SK-N-SH (cell line): Measurements from ENCODE around the gene CAMK2B. TPM values are rescaled to one million over a fixed set of nuclear protein-coding genes. Genes with fewer than 3 reads are reported as not detected.

Source experiments
- CTCF ChIA-PET: fragments of 300-600, 350-600 bp; formaldehyde crosslinking; extraction: SDS; loops from one replicate; lab custom pipeline; 2021; lab: Yijun Ruan, JAX
- POLR2A ChIA-PET: fragments of 350-600 bp; sonication (Branson Sonifier 250); formaldehyde crosslinking; extraction: SDS; loops from one replicate; lab custom pipeline; 2020; ENCODE audit warnings: antibody characterized with exemption, inconsistent platforms; lab: Yijun Ruan, JAX
- DNase-seq: peaks from one replicate; pipeline ENCODE4 v3.0.0; 2012
- H2AFZ ChIP-seq: fragments of 200-600 bp; sonication (generic); 2 replicates; pipeline ENCODE4 v1.8.1; 2016; ENCODE audit warnings: antibody characterized with exemption, mild to moderate bottlenecking, low read depth
- H3F3A ChIP-seq: fragments of 200-600 bp; sonication (generic); replicated peaks from 2 replicates; pipeline ENCODE3; 2016; ENCODE audit warnings: antibody characterized with exemption, mild to moderate bottlenecking; ENCODE audit not compliant: insufficient read depth
- H3K27ac ChIP-seq, 2 experiments: fragments of 200-500 bp in 1 of 2; fragments of 200-600 bp in 1 of 2; sonication (Bioruptor generic) in 1 of 2; sonication (generic), shearing (Covaris generic) in 1 of 2; 2 replicates each; pipeline versions ENCODE4 v1.5.1 to v1.6.1; 2014 to 2016; ENCODE audit warnings: low read depth in 2 of 2, inconsistent platforms in 1 of 2, low read length in 1 of 2, mild to moderate bottlenecking in 1 of 2, mixed read lengths in 1 of 2
- H3K27me3 ChIP-seq: fragments of 200-600 bp; sonication (generic), shearing (Covaris generic); 2 replicates; pipeline ENCODE4 v1.6.1; 2016; ENCODE audit warnings: mixed run types; ENCODE audit not compliant: insufficient read depth
- H3K36me3 ChIP-seq, 2 experiments: fragments of 200-500 bp in 1 of 2; fragments of 200-600 bp in 1 of 2; sonication (Bioruptor generic) in 1 of 2; sonication (generic) in 1 of 2; replicated peaks in 1 of 2; 2 replicates each; pipeline versions ENCODE3 to v1.5.1; 2014 to 2016; ENCODE audit warnings: low read length in 1 of 2, mild to moderate bottlenecking in 1 of 2; ENCODE audit not compliant: insufficient read depth in 2 of 2, control insufficient read depth in 1 of 2
- H3K4me1 ChIP-seq, 2 experiments: fragments of 200-500 bp in 1 of 2; fragments of 200-600 bp in 1 of 2; sonication (Bioruptor generic) in 1 of 2; sonication (generic), shearing (Covaris generic) in 1 of 2; 2 replicates each; pipeline versions ENCODE4 v1.5.1 to v1.6.1; 2014 to 2016; ENCODE audit warnings: low read depth in 1 of 2, low read length in 1 of 2, mixed run types in 1 of 2; ENCODE audit not compliant: insufficient read depth in 2 of 2, control insufficient read depth in 1 of 2
- H3K4me2 ChIP-seq: fragments of 200-600 bp; sonication (generic), shearing (Covaris generic); 2 replicates; pipeline ENCODE4 v1.6.1; 2017; ENCODE audit warnings: mixed run types
- H3K4me3 ChIP-seq, 2 experiments: fragments of 200-500 bp in 1 of 2; fragments of 200-600 bp in 1 of 2; sonication (Bioruptor generic) in 1 of 2; sonication (generic), shearing (Covaris generic) in 1 of 2; 2 replicates each; pipeline versions ENCODE4 v1.5.1 to v1.8.1; 2014 to 2016; ENCODE audit warnings: low read depth in 2 of 2, inconsistent platforms in 1 of 2, low read length in 1 of 2, mild to moderate bottlenecking in 1 of 2, mixed read lengths in 1 of 2, moderate library complexity in 1 of 2
- H3K79me2 ChIP-seq: fragments of 200-600 bp; sonication (generic); 2 replicates; pipeline ENCODE4 v1.8.1; 2017; ENCODE audit warnings: mild to moderate bottlenecking; ENCODE audit not compliant: insufficient read depth
- H3K9ac ChIP-seq: fragments of 200-600 bp; sonication (generic); 2 replicates; pipeline ENCODE4 v1.6.1; 2017; ENCODE audit warnings: mixed run types
- H3K9me2 ChIP-seq: fragments of 200-600 bp; sonication (generic); 2 replicates; pipeline ENCODE4 v1.6.1; 2017; ENCODE audit warnings: mixed run types
- H3K9me3 ChIP-seq: fragments of 200-600 bp; sonication (generic); 2 replicates; pipeline ENCODE4 v1.6.1; 2017; ENCODE audit warnings: mixed run types, mild to moderate bottlenecking, moderate library complexity
- H4K20me1 ChIP-seq: fragments of 200-600 bp; sonication (generic); 2 replicates; pipeline ENCODE4 v1.6.1; 2017; ENCODE audit warnings: mild to moderate bottlenecking, mixed run types; ENCODE audit not compliant: insufficient read depth
- CHD2 ChIP-seq: fragments of 150-350 bp; IDR thresholded peaks from 2 replicates; pipeline ENCODE4 v1.6.1; 2018; ENCODE audit warnings: low read length; ENCODE audit not compliant: partially characterized antibody
- ELF1 ChIP-seq: IDR thresholded peaks from 2 replicates; pipeline ENCODE4 v1.4.0; 2012
- EP300 ChIP-seq, 2 experiments: IDR thresholded peaks; 2 replicates each; pipeline versions ENCODE4 v1.4.0 to v1.6.1; 2012; ENCODE audit warnings: borderline replicate concordance in 1 of 2, low read depth in 1 of 2, low read length in 1 of 2
- FOSL2 ChIP-seq: IDR thresholded peaks from 2 replicates; pipeline ENCODE4 v1.4.0; 2012; ENCODE audit warnings: low read depth, mild to moderate bottlenecking, moderate library complexity, borderline replicate concordance
- GATA2 ChIP-seq: sonication (generic); formaldehyde crosslinking; IDR thresholded peaks from 2 replicates; pipeline ENCODE4 v1.5.0; 2020; ENCODE audit warnings: mild to moderate bottlenecking, missing genetic modification reagents
- JUND ChIP-seq: IDR thresholded peaks from 2 replicates; pipeline ENCODE4 v1.4.0; 2012
- NRF1 ChIP-seq: IDR thresholded peaks from 2 replicates; pipeline ENCODE4 v1.6.1; 2012; ENCODE audit warnings: low read depth, mild to moderate bottlenecking, low read length
- POLR2AphosphoS5 ChIP-seq: IDR thresholded peaks from 2 replicates; pipeline ENCODE4 v1.6.1; 2012; ENCODE audit warnings: low read depth, low read length
- RAD21 ChIP-seq: IDR thresholded peaks from 2 replicates; pipeline ENCODE4 v1.6.1; 2012; ENCODE audit warnings: mild to moderate bottlenecking, low read length
- RCOR1 ChIP-seq: fragments of 150-350 bp; IDR thresholded peaks from 2 replicates; pipeline ENCODE4 v1.6.1; 2017; ENCODE audit warnings: antibody characterized with exemption, low read length
- SIN3A ChIP-seq: IDR thresholded peaks from 2 replicates; pipeline ENCODE4 v1.6.1; 2012; ENCODE audit warnings: low read depth, mild to moderate bottlenecking, low read length, moderate library complexity, borderline replicate concordance
- SMC3 ChIP-seq: IDR thresholded peaks from 2 replicates; pipeline ENCODE4 v1.6.1; 2012; ENCODE audit warnings: low read depth, low read length, improper control_type of control experiment
- TAF1 ChIP-seq: IDR thresholded peaks from 2 replicates; pipeline ENCODE4 v1.6.1; 2012; ENCODE audit warnings: low read depth, mild to moderate bottlenecking, low read length, moderate library complexity, borderline replicate concordance
- TCF12 ChIP-seq: IDR thresholded peaks from 2 replicates; pipeline ENCODE4 v1.4.0; 2012
- TEAD4 ChIP-seq: IDR thresholded peaks from 2 replicates; pipeline ENCODE4 v1.4.0; 2012; ENCODE audit warnings: mild to moderate bottlenecking, borderline replicate concordance; ENCODE audit not compliant: insufficient read depth
- WGBS: methylation state at CpG from one replicate; pipeline ENCODE4 v1.1.6; 2017; ENCODE audit warnings: low lambda C conversion rate; 5-methylcytosine and 5-hydroxymethylcytosine counted together
- polyA plus RNA-seq, 3 experiments: library from polyadenylated mRNA; depleted of rRNA; stranded (reverse); fragments of >200 nt; gene quantifications; 2 replicates each; pipeline ENCODE4 v1.2.3, GENCODE V29; 2012
- TF ChIP-seq, protein P1 (sequence below): fragments of 200-600 bp; sonication (generic); IDR thresholded peaks from 2 replicates; pipeline ENCODE4 v1.6.1; 2017; ENCODE audit warnings: antibody characterized with exemption, mild to moderate bottlenecking, moderate library complexity
- TF ChIP-seq, protein P2 (sequence below): IDR thresholded peaks from 2 replicates; pipeline ENCODE4 v1.4.0; 2012; ENCODE audit warnings: low read depth, borderline replicate concordance
- TF ChIP-seq, protein P3 (sequence below): fragments of 150-350 bp; IDR thresholded peaks from 2 replicates; pipeline ENCODE4 v1.6.1; 2016; ENCODE audit warnings: mild to moderate bottlenecking, low read depth, low read length

Gene CAMK2B
- polyA plus RNA-seq, 1 of the 3 experiments (the other 2 are of a cell fraction) = 0.20 TPM

DNA sequence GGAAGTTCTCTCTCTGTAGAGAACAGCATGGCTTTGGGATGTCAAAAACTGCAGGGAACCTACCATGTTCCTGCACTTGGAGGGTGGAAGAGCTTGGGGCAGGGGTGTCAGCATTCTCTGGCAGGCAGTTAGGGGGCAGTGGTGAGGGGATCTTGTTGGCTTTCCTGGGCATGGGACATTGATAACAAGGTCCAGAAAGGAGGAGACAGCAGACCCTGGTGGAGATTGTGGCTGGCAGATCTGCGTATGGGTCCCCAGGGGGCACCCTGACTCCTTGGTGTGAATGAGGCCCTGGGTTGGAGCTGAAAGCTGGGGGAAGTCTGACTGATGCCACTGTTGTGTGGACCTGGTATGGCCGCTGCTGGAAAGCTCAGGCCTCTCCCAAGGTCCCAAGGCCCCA, 22.9 kb upstream of the CAMK2B start:
- no peaks in the 10 kb centered on the region for H4K20me1 ChIP-seq
- no peak for TF ChIP-seq NRF1
- no peak for TF ChIP-seq SIN3A
- TF ChIP-seq, protein P1, sequence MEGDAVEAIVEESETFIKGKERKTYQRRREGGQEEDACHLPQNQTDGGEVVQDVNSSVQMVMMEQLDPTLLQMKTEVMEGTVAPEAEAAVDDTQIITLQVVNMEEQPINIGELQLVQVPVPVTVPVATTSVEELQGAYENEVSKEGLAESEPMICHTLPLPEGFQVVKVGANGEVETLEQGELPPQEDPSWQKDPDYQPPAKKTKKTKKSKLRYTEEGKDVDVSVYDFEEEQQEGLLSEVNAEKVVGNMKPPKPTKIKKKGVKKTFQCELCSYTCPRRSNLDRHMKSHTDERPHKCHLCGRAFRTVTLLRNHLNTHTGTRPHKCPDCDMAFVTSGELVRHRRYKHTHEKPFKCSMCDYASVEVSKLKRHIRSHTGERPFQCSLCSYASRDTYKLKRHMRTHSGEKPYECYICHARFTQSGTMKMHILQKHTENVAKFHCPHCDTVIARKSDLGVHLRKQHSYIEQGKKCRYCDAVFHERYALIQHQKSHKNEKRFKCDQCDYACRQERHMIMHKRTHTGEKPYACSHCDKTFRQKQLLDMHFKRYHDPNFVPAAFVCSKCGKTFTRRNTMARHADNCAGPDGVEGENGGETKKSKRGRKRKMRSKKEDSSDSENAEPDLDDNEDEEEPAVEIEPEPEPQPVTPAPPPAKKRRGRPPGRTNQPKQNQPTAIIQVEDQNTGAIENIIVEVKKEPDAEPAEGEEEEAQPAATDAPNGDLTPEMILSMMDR = peak; percentile 61
- TF ChIP-seq, protein P2, sequence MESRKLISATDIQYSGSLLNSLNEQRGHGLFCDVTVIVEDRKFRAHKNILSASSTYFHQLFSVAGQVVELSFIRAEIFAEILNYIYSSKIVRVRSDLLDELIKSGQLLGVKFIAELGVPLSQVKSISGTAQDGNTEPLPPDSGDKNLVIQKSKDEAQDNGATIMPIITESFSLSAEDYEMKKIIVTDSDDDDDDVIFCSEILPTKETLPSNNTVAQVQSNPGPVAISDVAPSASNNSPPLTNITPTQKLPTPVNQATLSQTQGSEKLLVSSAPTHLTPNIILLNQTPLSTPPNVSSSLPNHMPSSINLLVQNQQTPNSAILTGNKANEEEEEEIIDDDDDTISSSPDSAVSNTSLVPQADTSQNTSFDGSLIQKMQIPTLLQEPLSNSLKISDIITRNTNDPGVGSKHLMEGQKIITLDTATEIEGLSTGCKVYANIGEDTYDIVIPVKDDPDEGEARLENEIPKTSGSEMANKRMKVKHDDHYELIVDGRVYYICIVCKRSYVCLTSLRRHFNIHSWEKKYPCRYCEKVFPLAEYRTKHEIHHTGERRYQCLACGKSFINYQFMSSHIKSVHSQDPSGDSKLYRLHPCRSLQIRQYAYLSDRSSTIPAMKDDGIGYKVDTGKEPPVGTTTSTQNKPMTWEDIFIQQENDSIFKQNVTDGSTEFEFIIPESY = no peak
- TF ChIP-seq, protein P3, sequence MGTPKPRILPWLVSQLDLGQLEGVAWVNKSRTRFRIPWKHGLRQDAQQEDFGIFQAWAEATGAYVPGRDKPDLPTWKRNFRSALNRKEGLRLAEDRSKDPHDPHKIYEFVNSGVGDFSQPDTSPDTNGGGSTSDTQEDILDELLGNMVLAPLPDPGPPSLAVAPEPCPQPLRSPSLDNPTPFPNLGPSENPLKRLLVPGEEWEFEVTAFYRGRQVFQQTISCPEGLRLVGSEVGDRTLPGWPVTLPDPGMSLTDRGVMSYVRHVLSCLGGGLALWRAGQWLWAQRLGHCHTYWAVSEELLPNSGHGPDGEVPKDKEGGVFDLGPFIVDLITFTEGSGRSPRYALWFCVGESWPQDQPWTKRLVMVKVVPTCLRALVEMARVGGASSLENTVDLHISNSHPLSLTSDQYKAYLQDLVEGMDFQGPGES = no peak
- TF ChIP-seq ELF1 = no peak
- no peak for TF ChIP-seq JUND
- peak; percentile 55 for TF ChIP-seq SMC3
- TF ChIP-seq RAD21 = peak; percentile 62
- TF ChIP-seq POLR2AphosphoS5 = no peak
- TF ChIP-seq GATA2 (CRISPR knock-in tag) = no peak
- no peaks in the 10 kb centered on the region for H3K79me2 ChIP-seq
- no peaks in the 10 kb centered on the region; a peak in 1 of 4 replicates for H3K4me1 ChIP-seq
- peaks cover 9% of the 10 kb centered on the region; the same call in 1 of the 2 replicates for H3K9me3 ChIP-seq
- no peak overlapping the region for H3K9ac ChIP-seq
- no peaks in the 10 kb centered on the region for H3K36me3 ChIP-seq
- no peak overlapping the region for H3K4me2 ChIP-seq
- peaks cover 10% of the 10 kb centered on the region; the same call in 1 of the 2 replicates for H3K27me3 ChIP-seq
- no peak overlapping the region for H2AFZ ChIP-seq
- DNase-seq = peak; percentile 44
- no peaks in the 10 kb centered on the region for H3F3A ChIP-seq
- 63% methylated on average over 2 of the region's 2 CpGs for WGBS
- H3K4me3 ChIP-seq = no peak overlapping the region
- CTCF ChIA-PET = interaction anchor here (0.7 to 4.3 kb wide), 14 partner anchors 9 to 515 kb away, joined by 3 to 18 read pairs (median 5); partner anchors contain the start of gene NUDCD3
- H3K9me2 ChIP-seq = no peaks in the 10 kb centered on the region
- POLR2A ChIA-PET = no interaction called here
- no peak overlapping the region for H3K27ac ChIP-seq

DNA sequence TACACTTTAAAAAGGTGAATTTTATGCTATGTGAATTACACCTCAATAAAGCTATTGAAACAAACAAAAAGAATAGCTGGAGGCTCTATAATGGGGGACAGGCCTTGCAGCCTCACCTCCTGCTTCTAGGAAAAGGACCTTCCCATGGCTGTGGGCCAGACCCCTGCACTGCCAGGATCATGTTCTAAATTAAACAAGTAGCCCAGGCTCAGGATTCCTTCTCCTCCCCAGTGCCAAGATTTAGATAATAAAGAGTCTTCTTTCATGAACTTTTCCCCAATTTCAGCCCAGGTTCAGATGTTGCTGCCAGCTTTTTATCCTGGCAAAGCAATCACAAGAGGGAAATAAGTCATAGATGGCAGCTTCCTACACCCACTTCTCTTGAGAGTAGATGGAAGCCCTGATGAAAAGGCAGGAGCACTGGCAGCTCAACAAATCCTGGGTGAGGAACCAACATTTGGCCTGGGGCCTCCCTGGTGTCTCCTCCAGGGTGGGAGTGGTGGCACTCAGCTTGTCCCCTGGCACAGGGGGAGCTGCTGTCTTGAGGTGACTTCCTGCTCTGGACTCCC, 22.2 kb upstream of the CAMK2B start:
- Histone ChIP-seq H3K4me3 (no peak overlapping the region), H3K36me3 (no peaks in the 10 kb centered on the region), H3K4me1 (no peaks in the 10 kb centered on the region; a peak in 1 of 4 replicates), H3K9ac (no peak overlapping the region), H3K27ac (no peak overlapping the region), H3K9me2 (no peaks in the 10 kb centered on the region), H3K27me3 (peaks cover 10% of the 10 kb centered on the region; the same call in 1 of the 2 replicates), H3K9me3 (peaks cover 9% of the 10 kb centered on the region; the same call in 1 of the 2 replicates), H2AFZ (no peak overlapping the region), H3K79me2 (no peaks in the 10 kb centered on the region), H3F3A (no peaks in the 10 kb centered on the region), H4K20me1 (no peaks in the 10 kb centered on the region), H3K4me2 (no peak overlapping the region)
- CTCF ChIA-PET = interaction anchor here (0.9 to 4.3 kb wide), 12 partner anchors 10 to 516 kb away, joined by 3 to 18 read pairs (median 4); no protein-coding TSS in a partner anchor
- no peak for DNase-seq
- POLR2A ChIA-PET = no interaction called here
- TF ChIP-seq, protein P2 = no peak
- TF ChIP-seq FOSL2 (no peak), TCF12 (no peak), SIN3A (no peak), TAF1 (no peak), RAD21 (no peak), TEAD4 (no peak), EP300 (IDR thresholded peaks at IDR 0.05; ENCODE audit: borderline replicate concordance in 1 of 2, low read depth in 1 of 2, low read length in 1 of 2) (no peak), CHD2 (no peak), RCOR1 (no peak)
- TF ChIP-seq, protein P1 = no peak
